Measurements from ENCODE around the gene CPXM2. TPM values are rescaled to one million over a fixed set of nuclear protein-coding genes. Genes with fewer than 3 reads are reported as not detected.

Gene CPXM2
- total RNA-seq, 1 experiment from 2014 or later, result not detected

DNA sequence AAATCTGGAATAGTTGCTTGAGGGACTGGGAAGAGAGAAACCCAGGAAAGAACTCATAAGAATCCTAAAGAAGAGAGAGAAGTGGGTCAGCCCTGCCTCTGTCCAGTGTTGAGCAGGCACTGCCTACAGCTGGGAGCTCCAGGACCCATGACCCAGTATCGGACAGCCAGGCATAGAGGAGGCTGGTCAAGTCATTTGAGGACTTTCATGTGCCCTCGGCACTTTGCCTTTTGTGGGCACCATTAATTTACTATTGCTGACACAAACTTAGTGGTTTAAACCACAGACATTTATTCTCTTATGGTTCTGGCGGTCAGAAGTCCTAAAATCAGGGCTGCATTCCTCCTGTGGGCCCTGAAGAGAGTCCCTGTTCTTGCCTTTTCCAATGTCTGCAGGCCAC, 60.3 kb downstream of the CPXM2 start:
- no peaks in the 10 kb centered on the region for H3K4me1 Mint-ChIP-seq (ENCODE audit: low read depth, unreplicated experiment)
- intact Hi-C loops (cut with micrococcal nuclease; ENCODE audit: unreplicated experiment), result no loop called here

DNA sequence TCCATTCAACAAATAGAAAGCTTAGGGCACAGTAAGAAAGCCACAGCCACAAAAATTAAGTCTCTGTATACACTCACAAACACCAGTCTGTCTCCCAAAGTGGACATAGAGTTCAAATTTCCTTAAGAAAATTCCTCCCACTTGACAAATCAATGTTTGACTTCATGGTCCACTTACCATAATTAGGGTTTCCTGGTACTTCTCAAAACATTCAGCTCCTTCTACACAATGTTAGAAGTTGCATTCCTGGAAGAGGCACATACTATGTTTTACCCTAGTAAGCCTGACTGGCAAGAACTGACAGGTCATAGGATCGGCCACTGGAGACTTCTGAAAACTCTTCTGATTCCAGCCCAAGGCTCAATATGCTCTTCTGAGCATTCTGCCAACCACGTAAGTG, 70.5 kb downstream of the CPXM2 start:
- H3K4me1 Mint-ChIP-seq (ENCODE audit: low read depth, unreplicated experiment), result no peaks in the 10 kb centered on the region
- no peaks in the 10 kb centered on the region for H3K9me3 Mint-ChIP-seq (ENCODE audit: low read depth, unreplicated experiment)
- H3K27me3 Mint-ChIP-seq (ENCODE audit: unreplicated experiment), result peaks cover 33% of the 10 kb centered on the region
- intact Hi-C loops (cut with micrococcal nuclease; ENCODE audit: unreplicated experiment), result no loop called here
- no peaks in the 10 kb centered on the region for H3K36me3 Mint-ChIP-seq (ENCODE audit: insufficient read depth, unreplicated experiment)
- DNase-seq, result no peak
- no peak for TF ChIP-seq CTCF (IDR thresholded peaks at IDR 0.05; ENCODE audit: unreplicated experiment)
- CTCF ChIA-PET, result no interaction called here
- no peak overlapping the region for H3K4me3 Mint-ChIP-seq (ENCODE audit: low read depth, unreplicated experiment)
- no TSS peak for BruUV-seq (replicated peaks)
- H3K27ac Mint-ChIP-seq (ENCODE audit: unreplicated experiment), result no peak overlapping the region

More for the DNA sequence above, 60.3 kb downstream of the CPXM2 start:
- no peak overlapping the region for H3K4me3 Mint-ChIP-seq (ENCODE audit: low read depth, unreplicated experiment)
- peaks cover 3% of the 10 kb centered on the region for H3K36me3 Mint-ChIP-seq (ENCODE audit: insufficient read depth, unreplicated experiment)
- H3K27ac Mint-ChIP-seq (ENCODE audit: unreplicated experiment), result no peak overlapping the region
- CTCF ChIA-PET, result no interaction called here
- no peak for DNase-seq
- BruUV-seq (replicated peaks), result no TSS peak
- peaks cover 68% of the 10 kb centered on the region for H3K27me3 Mint-ChIP-seq (ENCODE audit: unreplicated experiment)
- H3K9me3 Mint-ChIP-seq (ENCODE audit: low read depth, unreplicated experiment), result no peaks in the 10 kb centered on the region
- TF ChIP-seq CTCF (IDR thresholded peaks at IDR 0.05; ENCODE audit: unreplicated experiment), result no peak

DNA sequence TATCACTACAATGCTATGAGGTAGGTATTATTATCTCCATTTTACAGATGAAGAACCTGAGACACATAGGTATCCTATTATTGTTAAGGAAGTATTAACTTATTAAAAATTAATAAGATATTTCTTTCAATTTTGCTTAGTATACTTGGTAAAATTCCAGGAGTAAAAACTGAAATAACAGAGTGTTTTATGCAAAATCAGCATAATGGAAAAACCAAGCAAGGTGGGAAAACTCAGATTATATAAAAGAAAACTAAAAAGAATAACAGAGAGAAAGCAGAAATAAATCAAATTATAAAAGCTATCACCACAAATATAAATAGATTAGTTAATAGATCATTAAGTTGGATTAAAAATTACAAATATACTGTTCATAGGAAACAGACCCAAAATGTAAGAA, 82.0 kb downstream of the CPXM2 start:
- BruUV-seq (replicated peaks), result no TSS peak
- DNase-seq, result no peak
- no peak for TF ChIP-seq CTCF (IDR thresholded peaks at IDR 0.05; ENCODE audit: unreplicated experiment)
- CTCF ChIA-PET, result no interaction called here
- no peaks in the 10 kb centered on the region for H3K9me3 Mint-ChIP-seq (ENCODE audit: low read depth, unreplicated experiment)
- H3K27ac Mint-ChIP-seq (ENCODE audit: unreplicated experiment), result no peak overlapping the region
- no peaks in the 10 kb centered on the region for H3K36me3 Mint-ChIP-seq (ENCODE audit: insufficient read depth, unreplicated experiment)
- H3K27me3 Mint-ChIP-seq (ENCODE audit: unreplicated experiment), result peaks cover 11% of the 10 kb centered on the region
- H3K4me3 Mint-ChIP-seq (ENCODE audit: low read depth, unreplicated experiment), result no peak overlapping the region
- H3K4me1 Mint-ChIP-seq (ENCODE audit: low read depth, unreplicated experiment), result no peaks in the 10 kb centered on the region
- intact Hi-C loops (cut with micrococcal nuclease; ENCODE audit: unreplicated experiment), result no loop called here

- Mint-ChIP-seq H3K9me3 (ENCODE audit: low read depth, unreplicated experiment) (no peaks in the 10 kb centered on the region), H3K36me3 (ENCODE audit: insufficient read depth, unreplicated experiment) (no peaks in the 10 kb centered on the region), H3K27ac (ENCODE audit: unreplicated experiment) (no peak overlapping the region), H3K4me1 (ENCODE audit: low read depth, unreplicated experiment) (no peaks in the 10 kb centered on the region), H3K27me3 (ENCODE audit: unreplicated experiment) (peaks cover 9% of the 10 kb centered on the region), H3K4me3 (ENCODE audit: low read depth, unreplicated experiment) (no peak overlapping the region)
- no peak for DNase-seq
- no TSS peak for BruUV-seq (replicated peaks)
- no peak for TF ChIP-seq CTCF (IDR thresholded peaks at IDR 0.05; ENCODE audit: unreplicated experiment)
- intact Hi-C loops (cut with micrococcal nuclease; ENCODE audit: unreplicated experiment), result no loop called here
- CTCF ChIA-PET, result no interaction called here
Observed at GRCh38 chr10:123808906-123809305, 82.7 kb downstream of the CPXM2 start.

GRCh38 chr10:123808286-123808685, 83.3 kb downstream of the CPXM2 start:
- CTCF ChIA-PET, result no interaction called here
- TF ChIP-seq CTCF (IDR thresholded peaks at IDR 0.05; ENCODE audit: unreplicated experiment), result no peak
- H3K27me3 Mint-ChIP-seq (ENCODE audit: unreplicated experiment), result peaks cover 3% of the 10 kb centered on the region
- no peaks in the 10 kb centered on the region for H3K36me3 Mint-ChIP-seq (ENCODE audit: insufficient read depth, unreplicated experiment)
- BruUV-seq (replicated peaks), result no TSS peak
- H3K9me3 Mint-ChIP-seq (ENCODE audit: low read depth, unreplicated experiment), result no peaks in the 10 kb centered on the region
- intact Hi-C loops (cut with micrococcal nuclease; ENCODE audit: unreplicated experiment), result no loop called here
- no peak overlapping the region for H3K27ac Mint-ChIP-seq (ENCODE audit: unreplicated experiment)
- H3K4me1 Mint-ChIP-seq (ENCODE audit: low read depth, unreplicated experiment), result no peaks in the 10 kb centered on the region
- no peak for DNase-seq
- no peak overlapping the region for H3K4me3 Mint-ChIP-seq (ENCODE audit: low read depth, unreplicated experiment)

Data from Calu3 (cell line).